GM23338 (cell line): ENCODE measurements around the gene TRAF4. TPM values are rescaled to one million over a fixed set of nuclear protein-coding genes. Genes with fewer than 3 reads are reported as not detected.

Source experiments
- ATAC-seq: fragments of 200-7000 bp; cut with Tn5 transposase; 3 replicates; pipeline ENCODE4 v1.9.1; 2020
- DNase-seq: peaks from one replicate; pipeline ENCODE4 v3.0.0-alpha.2; 2015; ENCODE audit warnings: low spot score
- H2AFZ ChIP-seq: fragments of 200-600 bp; sonication (generic); 2 replicates; pipeline ENCODE4 v1.8.0; 2016; ENCODE audit warnings: antibody characterized with exemption, mild to moderate bottlenecking, moderate library complexity
- H3F3A ChIP-seq: fragments of 200-600 bp; sonication (generic); replicated peaks from 2 replicates; pipeline ENCODE4 v1.8.0; 2017; ENCODE audit warnings: antibody characterized with exemption, mixed run types, low read depth
- H3K27ac ChIP-seq: fragments of 200-600 bp; sonication (generic); 2 replicates; pipeline ENCODE4 v1.6.1; 2016; ENCODE audit warnings: low read depth
- H3K27me3 ChIP-seq: fragments of 200-600 bp; sonication (generic); 2 replicates; pipeline ENCODE4 v1.8.0; 2016; ENCODE audit warnings: mild to moderate bottlenecking, mixed run types, moderate library complexity; ENCODE audit not compliant: insufficient read depth
- H3K36me3 ChIP-seq: fragments of 200-600 bp; sonication (generic); 2 replicates; pipeline ENCODE4 v1.8.0; 2016; ENCODE audit warnings: mild to moderate bottlenecking; ENCODE audit not compliant: insufficient read depth
- H3K4me1 ChIP-seq: fragments of 200-600 bp; sonication (generic); 2 replicates; pipeline ENCODE4 v1.8.0; 2016; ENCODE audit warnings: mild to moderate bottlenecking, moderate library complexity; ENCODE audit not compliant: insufficient read depth
- H3K4me2 ChIP-seq: fragments of 200-600 bp; sonication (generic); 2 replicates; pipeline ENCODE4 v1.7.1; 2017; ENCODE audit warnings: mixed run types
- H3K4me3 ChIP-seq: fragments of 200-600 bp; sonication (generic); 2 replicates; pipeline ENCODE4 v1.6.1; 2016; ENCODE audit warnings: mixed run types
- H3K79me2 ChIP-seq: fragments of 200-600 bp; sonication (generic); replicated peaks from 2 replicates; pipeline ENCODE4 v1.8.0; 2017; ENCODE audit warnings: mild to moderate bottlenecking; ENCODE audit not compliant: insufficient read depth
- H3K9me2 ChIP-seq: fragments of 200-600 bp; sonication (generic); 2 replicates; pipeline ENCODE4 v1.8.0; 2017; ENCODE audit not compliant: insufficient read depth
- H4K20me1 ChIP-seq: fragments of 200-600 bp; sonication (generic); replicated peaks from 2 replicates; pipeline ENCODE4 v1.8.0; 2017; ENCODE audit warnings: mild to moderate bottlenecking; ENCODE audit not compliant: insufficient read depth
- H3K27ac Mint-ChIP-seq: 2 replicates; pipeline ENCODE4 v1.8.0; 2020; ENCODE audit warnings: inconsistent platforms, mild to moderate bottlenecking, moderate library complexity, mixed read lengths
- H3K27me3 Mint-ChIP-seq: 3 replicates; pipeline ENCODE4 v1.8.0; 2022; ENCODE audit warnings: low read depth, mild to moderate bottlenecking, moderate library complexity, mixed read lengths, inconsistent platforms; ENCODE audit not compliant: insufficient read depth, poor library complexity
- H3K36me3 Mint-ChIP-seq: 3 replicates; pipeline ENCODE4 v1.8.0; 2021; ENCODE audit warnings: low read depth, mild to moderate bottlenecking, inconsistent platforms, moderate library complexity, mixed read lengths
- H3K4me1 Mint-ChIP-seq: 3 replicates; pipeline ENCODE4 v1.8.0; 2020; ENCODE audit warnings: mild to moderate bottlenecking, inconsistent platforms, mixed read lengths
- H3K4me3 Mint-ChIP-seq: 3 replicates; pipeline ENCODE4 v1.8.0; 2021; ENCODE audit warnings: moderate library complexity, mild to moderate bottlenecking, inconsistent platforms, mixed read lengths
- H3K9me3 Mint-ChIP-seq: 3 replicates; pipeline ENCODE4 v1.8.0; 2020; ENCODE audit warnings: moderate library complexity, mild to moderate bottlenecking, inconsistent platforms, mixed read lengths
- CREB1 ChIP-seq: fragments of 250-450 bp; sonication (Bioruptor Pico); IDR thresholded peaks from 2 replicates; pipeline ENCODE4 v1.5.0; 2020; ENCODE audit warnings: low read depth, mild to moderate bottlenecking, moderate library complexity
- JUNB ChIP-seq: IDR thresholded peaks from one replicate; pipeline ENCODE4 v1.6.1; 2016; ENCODE audit warnings: antibody characterized with exemption; ENCODE audit not compliant: unreplicated experiment
- NANOG ChIP-seq: IDR thresholded peaks from 2 replicates; pipeline ENCODE4 v1.6.1; 2016; ENCODE audit warnings: antibody characterized with exemption, borderline replicate concordance
- ZNF114 ChIP-seq: fragments of 250-450 bp; sonication (Bioruptor Pico); IDR thresholded peaks from 2 replicates; pipeline ENCODE4 v1.5.0; 2020; ENCODE audit warnings: mild to moderate bottlenecking, moderate library complexity
- ZNF462 ChIP-seq: fragments of 250-450 bp; sonication (Bioruptor Pico); IDR thresholded peaks from 2 replicates; pipeline ENCODE4 v1.5.0; 2020; ENCODE audit warnings: mild to moderate bottlenecking, moderate library complexity
- polyA plus RNA-seq: library from polyadenylated mRNA; unstranded; fragments of >200 nt; fragmentation: Nextera tagmentation; extraction: Ambion mirVana; gene quantifications from 2 replicates; pipeline ENCODE4 v1.2.1, GENCODE V29; 2016
- total RNA-seq: library from RNA; depleted of rRNA; stranded (reverse); fragments of >200 nt; shearing (Covaris generic); gene quantifications from 2 replicates; pipeline ENCODE4 v1.2.3, GENCODE V29; 2014

Gene TRAF4
- total and polyA plus RNA-seq, 2 experiments from 2014 or later: 63.5 to 152 TPM

DNA sequence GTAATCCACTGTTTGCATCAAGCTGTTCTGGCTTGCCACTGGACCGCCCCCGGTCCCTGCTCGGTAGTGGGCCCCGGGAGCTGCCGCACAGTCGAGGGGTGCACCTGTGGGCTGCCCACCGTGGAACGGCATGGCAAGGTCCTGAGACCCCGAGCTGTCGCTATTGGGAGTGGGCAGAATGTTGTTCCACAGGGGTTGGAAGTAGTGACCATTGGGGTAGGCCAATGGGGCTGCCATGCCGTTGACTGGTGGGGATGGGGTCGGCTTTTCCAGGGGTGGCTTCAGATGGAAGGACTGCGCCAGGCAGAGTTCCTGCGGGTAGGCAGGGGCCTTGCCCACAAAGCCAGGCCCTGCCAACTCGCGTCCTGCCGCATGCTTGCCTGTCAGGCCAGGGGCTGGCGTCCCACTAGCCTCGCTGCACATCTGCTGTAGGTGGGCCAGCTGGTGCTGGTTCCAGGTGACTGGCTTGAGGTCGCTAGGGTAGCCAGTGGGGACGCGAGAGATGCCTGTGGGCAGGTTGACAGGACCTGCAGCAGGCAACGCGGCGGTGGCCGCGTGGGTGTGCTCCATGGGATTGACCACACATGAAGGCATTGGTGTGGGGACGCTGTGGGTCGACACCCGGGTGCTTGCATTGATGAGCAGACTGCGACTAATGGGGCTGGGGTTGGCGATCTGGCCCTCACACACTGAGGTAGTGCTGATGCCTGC, 14.8 kb downstream of the TRAF4 start:
- no peak overlapping the region for H2AFZ ChIP-seq

More for the DNA sequence above, 14.8 kb downstream of the TRAF4 start:
- H3K27ac Mint-ChIP-seq: peak overlapping the region; percentile 40; the same call in 1 of the 2 replicates
- H3K9me3 Mint-ChIP-seq: no peaks in the 10 kb centered on the region; the same call in 2 of the 3 replicates
- Histone ChIP-seq H3K27ac (no peak overlapping the region), H3K4me2 (no peak overlapping the region), H3K36me3 (peaks cover 5% of the 10 kb centered on the region; the same call in 1 of the 2 replicates), H3K27me3 (no peaks in the 10 kb centered on the region), H3F3A (peaks cover 58% of the 10 kb centered on the region), H4K20me1 (peaks cover 12% of the 10 kb centered on the region; the same call in 1 of the 2 replicates), H3K4me1 (peaks cover 52% of the 10 kb centered on the region), H3K4me3 (no peak overlapping the region), H3K9me2 (no peaks in the 10 kb centered on the region), H3K79me2 (peaks cover 19% of the 10 kb centered on the region)
- H3K27me3 Mint-ChIP-seq: peaks cover 36% of the 10 kb centered on the region
- DNase-seq (no peak), ATAC-seq (no peak)
- H3K36me3 Mint-ChIP-seq: peaks cover 55% of the 10 kb centered on the region
- peaks cover 64% of the 10 kb centered on the region for H3K4me1 Mint-ChIP-seq
- H3K4me3 Mint-ChIP-seq: no peak overlapping the region
- TF ChIP-seq CREB1 (CRISPR knock-in tag): no peak
- TF ChIP-seq ZNF114 (CRISPR knock-in tag): no peak
- no peak for TF ChIP-seq ZNF462
- no peak for TF ChIP-seq JUNB
- TF ChIP-seq NANOG: no peak
